OCI-LY7 (cell line): Measurements from ENCODE around the gene PPP1R3G. TPM values are rescaled to one million over a fixed set of nuclear protein-coding genes. Genes with fewer than 3 reads are reported as not detected.

ENCODE experiments used
- BruUV-seq: library from RNA; stranded (reverse); fragments of 400-500 nt; replicated peaks from 2 replicates; lab custom pipeline; 2021; lab: Mats Ljungman, UMichigan
- CTCF ChIA-PET: fragments of 300-600 bp; sonication (Branson Sonifier 250); formaldehyde crosslinking; loops from one replicate; lab custom pipeline; 2022; ENCODE audit warnings: antibody characterized with exemption; ENCODE audit not compliant: unreplicated experiment; lab: Charles Lee
- POLR2A ChIA-PET: fragments of 300-600 bp; sonication (Branson Sonifier 250); formaldehyde crosslinking; loops from one replicate; lab custom pipeline; 2022; ENCODE audit warnings: antibody characterized with exemption; lab: Charles Lee
- DNase-seq: peaks from one replicate; pipeline ENCODE4 v3.0.0-alpha.2; 2015; ENCODE audit warnings: low spot score
- H2AFZ ChIP-seq: fragments of 200-600 bp; sonication (generic), shearing (Covaris generic); 2 replicates; pipeline ENCODE4 v1.6.1; 2014; ENCODE audit warnings: mild to moderate bottlenecking, antibody characterized with exemption, low read length, moderate library complexity
- H3K27ac ChIP-seq: fragments of 200-600 bp; sonication (generic); 2 replicates; pipeline ENCODE4 v1.5.1; 2014; ENCODE audit warnings: mixed run types, low read depth, mild to moderate bottlenecking, moderate library complexity, low read length, inconsistent platforms; ENCODE audit not compliant: poor library complexity, severe bottlenecking
- H3K36me3 ChIP-seq: fragments of 200-600 bp; sonication (generic); 2 replicates; pipeline ENCODE4 v1.6.1; 2014; ENCODE audit warnings: mild to moderate bottlenecking, antibody characterized with exemption, low read length, moderate library complexity, mixed read lengths; ENCODE audit not compliant: insufficient read depth
- H3K4me1 ChIP-seq: fragments of 200-600 bp; sonication (generic); 2 replicates; pipeline ENCODE4 v1.5.1; 2014; ENCODE audit warnings: mild to moderate bottlenecking, low read length; ENCODE audit not compliant: insufficient read depth, poor library complexity, severe bottlenecking
- H3K4me2 ChIP-seq: fragments of 200-600 bp; sonication (generic); 2 replicates; pipeline ENCODE4 v1.6.1; 2014; ENCODE audit warnings: mild to moderate bottlenecking, low read length
- H3K4me3 ChIP-seq: fragments of 200-600 bp; sonication (generic); 2 replicates; pipeline ENCODE4 v1.5.1; 2014; ENCODE audit warnings: mild to moderate bottlenecking, low read depth, low read length; ENCODE audit not compliant: poor library complexity, severe bottlenecking
- H3K79me2 ChIP-seq: fragments of 200-600 bp; sonication (generic); 2 replicates; pipeline ENCODE4 v1.6.1; 2016; ENCODE audit warnings: low read depth, mild to moderate bottlenecking, low read length, moderate library complexity, mixed read lengths; ENCODE audit not compliant: insufficient read depth
- H3K9me2 ChIP-seq: fragments of 200-600 bp; sonication (generic); 2 replicates; pipeline ENCODE4 v1.6.1; 2016; ENCODE audit warnings: mild to moderate bottlenecking, low read length, mixed read lengths; ENCODE audit not compliant: insufficient read depth
- H3K9me3 ChIP-seq: fragments of 200-600 bp; sonication (generic); 2 replicates; pipeline ENCODE4 v1.6.1; 2014; ENCODE audit warnings: mild to moderate bottlenecking, mixed run types, low read length, mixed read lengths
- H4K20me1 ChIP-seq: fragments of 200-600 bp; sonication (generic); 2 replicates; pipeline ENCODE4 v1.6.1; 2014; ENCODE audit warnings: mild to moderate bottlenecking, antibody characterized with exemption, low read length, moderate library complexity, mixed read lengths; ENCODE audit not compliant: insufficient read depth
- EZH2phosphoT487 ChIP-seq: fragments of 200-600 bp; sonication (generic); IDR thresholded peaks from 2 replicates; pipeline ENCODE4 v1.6.1; 2018; ENCODE audit warnings: low read depth, borderline replicate concordance, mild to moderate bottlenecking, mixed run types, antibody characterized with exemption, low read length, moderate library complexity, mixed read lengths
- intact Hi-C: fragments of 100-400 bp; cut with micrococcal nuclease; formaldehyde crosslinking; loops from one replicate; pipeline ENCODE4 v1.10.0; 2022; ENCODE audit not compliant: unreplicated experiment
- total RNA-seq, 2 experiments: library from RNA; depleted of rRNA in 1 of 2; stranded (reverse); fragments of >200 nt in 1 of 2; shearing (Covaris generic) in 1 of 2; gene quantifications; 2 replicates each; pipeline ENCODE4 v1.2.3, GENCODE V29; 2014 to 2022
- TF ChIP-seq, protein P1 (sequence below): fragments of 200-600 bp; sonication (generic); conservative IDR thresholded peaks from 2 replicates; pipeline ENCODE4 v1.5.1; 2014; ENCODE audit warnings: mild to moderate bottlenecking, antibody characterized with exemption, low read length, moderate library complexity, mixed read lengths

The PPP1R3G gene
- total RNA-seq, 2 experiments from 2014 or later: 0.10 to 0.13 TPM

DNA sequence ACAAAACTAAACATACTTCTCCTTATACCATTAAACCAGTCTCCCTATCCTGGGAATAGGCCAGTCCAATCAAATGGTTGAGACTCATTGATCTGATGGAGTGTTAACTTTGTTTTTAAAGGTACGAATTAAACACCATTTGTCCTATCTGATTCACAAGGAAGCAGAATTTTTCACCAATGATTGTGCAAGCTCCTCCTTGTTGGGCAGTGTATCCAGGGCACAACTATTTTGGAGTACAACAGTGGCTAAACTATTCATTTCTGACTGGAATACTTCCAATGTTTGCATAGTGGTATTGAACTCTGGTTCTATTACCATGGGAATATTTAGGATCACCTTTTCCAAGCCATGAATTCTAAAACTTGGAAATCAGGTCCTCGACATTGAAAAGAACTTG, 5.4 kb upstream of the PPP1R3G start:
- no TSS peak for BruUV-seq
- intact Hi-C loops: no loop called here
- H4K20me1 ChIP-seq: no peaks in the 10 kb centered on the region
- H3K4me2 ChIP-seq: no peak overlapping the region
- H3K9me2 ChIP-seq: no peaks in the 10 kb centered on the region
- H3K27ac ChIP-seq: no peak overlapping the region
- H3K79me2 ChIP-seq: no peaks in the 10 kb centered on the region
- H2AFZ ChIP-seq: no peak overlapping the region
- H3K36me3 ChIP-seq: no peaks in the 10 kb centered on the region
- no peaks in the 10 kb centered on the region for H3K4me1 ChIP-seq
- H3K9me3 ChIP-seq: no peaks in the 10 kb centered on the region
- TF ChIP-seq, protein P1, sequence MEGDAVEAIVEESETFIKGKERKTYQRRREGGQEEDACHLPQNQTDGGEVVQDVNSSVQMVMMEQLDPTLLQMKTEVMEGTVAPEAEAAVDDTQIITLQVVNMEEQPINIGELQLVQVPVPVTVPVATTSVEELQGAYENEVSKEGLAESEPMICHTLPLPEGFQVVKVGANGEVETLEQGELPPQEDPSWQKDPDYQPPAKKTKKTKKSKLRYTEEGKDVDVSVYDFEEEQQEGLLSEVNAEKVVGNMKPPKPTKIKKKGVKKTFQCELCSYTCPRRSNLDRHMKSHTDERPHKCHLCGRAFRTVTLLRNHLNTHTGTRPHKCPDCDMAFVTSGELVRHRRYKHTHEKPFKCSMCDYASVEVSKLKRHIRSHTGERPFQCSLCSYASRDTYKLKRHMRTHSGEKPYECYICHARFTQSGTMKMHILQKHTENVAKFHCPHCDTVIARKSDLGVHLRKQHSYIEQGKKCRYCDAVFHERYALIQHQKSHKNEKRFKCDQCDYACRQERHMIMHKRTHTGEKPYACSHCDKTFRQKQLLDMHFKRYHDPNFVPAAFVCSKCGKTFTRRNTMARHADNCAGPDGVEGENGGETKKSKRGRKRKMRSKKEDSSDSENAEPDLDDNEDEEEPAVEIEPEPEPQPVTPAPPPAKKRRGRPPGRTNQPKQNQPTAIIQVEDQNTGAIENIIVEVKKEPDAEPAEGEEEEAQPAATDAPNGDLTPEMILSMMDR: no peak
- TF ChIP-seq EZH2phosphoT487: no peak
- H3K4me3 ChIP-seq: no peak overlapping the region
- POLR2A ChIA-PET: no interaction called here
- no peak for DNase-seq
- CTCF ChIA-PET: no interaction called here

DNA sequence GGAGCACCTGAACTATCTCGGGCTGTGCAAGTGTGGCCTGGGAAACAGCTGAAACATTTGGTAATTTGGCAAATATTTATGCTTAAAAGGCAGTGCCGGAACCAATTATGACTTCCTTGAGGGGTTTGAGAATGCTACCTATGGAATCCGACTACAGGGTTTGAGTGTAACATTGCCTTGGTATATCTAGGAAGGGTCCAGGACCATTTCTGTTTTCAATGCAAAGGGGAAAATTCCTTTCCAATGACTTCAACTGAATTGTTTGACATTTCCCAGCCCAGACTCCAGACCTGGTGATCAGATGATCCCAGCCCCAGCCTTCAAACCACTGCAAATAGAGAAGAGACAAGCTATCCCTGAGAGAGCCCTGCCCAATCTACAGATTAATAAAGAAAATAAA, 4.6 kb upstream of the PPP1R3G start:
- TF ChIP-seq, protein P1: no peak
- TF ChIP-seq EZH2phosphoT487: no peak
- Histone ChIP-seq H3K36me3 (no peaks in the 10 kb centered on the region), H3K9me2 (no peaks in the 10 kb centered on the region), H3K4me3 (no peak overlapping the region), H3K9me3 (no peaks in the 10 kb centered on the region), H3K27ac (no peak overlapping the region), H3K4me2 (no peak overlapping the region), H3K79me2 (no peaks in the 10 kb centered on the region), H4K20me1 (no peaks in the 10 kb centered on the region), H2AFZ (no peak overlapping the region), H3K4me1 (no peaks in the 10 kb centered on the region)
- CTCF ChIA-PET: no interaction called here
- no TSS peak for BruUV-seq
- POLR2A ChIA-PET: no interaction called here
- no peak for DNase-seq
- intact Hi-C loops: no loop called here

DNA sequence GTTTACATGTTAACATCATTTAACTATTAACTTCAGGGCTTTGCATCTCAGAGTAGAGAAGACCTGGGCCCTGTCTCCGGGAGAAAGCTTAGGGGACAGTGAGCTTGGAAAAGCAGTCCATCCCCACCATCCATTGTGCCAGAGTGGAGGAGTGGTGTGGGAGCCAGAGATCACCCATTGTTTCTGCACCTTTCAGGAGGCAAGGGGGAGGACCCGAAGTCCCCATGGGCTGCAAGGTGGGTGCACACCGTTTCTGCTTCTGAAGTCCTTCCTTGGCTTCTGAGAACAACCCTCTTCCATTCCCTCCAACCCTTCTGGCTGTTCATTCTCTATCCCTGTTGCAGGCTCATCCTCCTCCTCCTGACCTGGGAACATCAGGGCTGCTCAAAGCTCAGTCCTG, 4.0 kb upstream of the PPP1R3G start:
- H3K4me1 ChIP-seq: no peaks in the 10 kb centered on the region
- no peaks in the 10 kb centered on the region for H3K79me2 ChIP-seq
- H3K4me3 ChIP-seq: no peak overlapping the region
- POLR2A ChIA-PET: interaction anchor here (0.7 kb wide), 1 partner anchor 1800 kb away, joined by 3 read pairs; no protein-coding TSS in a partner anchor
- no TSS peak for BruUV-seq
- no peaks in the 10 kb centered on the region for H3K9me3 ChIP-seq
- CTCF ChIA-PET: no interaction called here
- no peaks in the 10 kb centered on the region for H4K20me1 ChIP-seq
- no peaks in the 10 kb centered on the region for H3K9me2 ChIP-seq
- no peaks in the 10 kb centered on the region for H3K36me3 ChIP-seq
- H3K4me2 ChIP-seq: no peak overlapping the region
- TF ChIP-seq, protein P1: no peak
- TF ChIP-seq EZH2phosphoT487: no peak
- no peak overlapping the region for H3K27ac ChIP-seq
- DNase-seq: no peak
- intact Hi-C loops: no loop called here
- H2AFZ ChIP-seq: no peak overlapping the region
